Astrocyte of the spinal cord (primary cell): ENCODE results near the gene CDKAL1.
"Not testable (repeated sequence)": the region's sequence is repeated elsewhere in the genome, so short reads cannot be mapped to it uniquely, and the experiment has no call there.

Experiments used
- DNase-seq: peaks from one replicate; pipeline ENCODE4 v3.0.0; 2011; ENCODE audit warnings: low read depth, low spot score
- H3K4me3 ChIP-seq: 2 replicates; pipeline ENCODE4 v1.5.1; 2011; ENCODE audit warnings: low read depth, mild to moderate bottlenecking, low read length, moderate library complexity
- CTCF ChIP-seq: IDR thresholded peaks from 2 replicates; pipeline ENCODE4 v1.5.1; 2012; ENCODE audit warnings: low read depth, mild to moderate bottlenecking, low read length, inconsistent platforms
- in situ Hi-C: cut with HindIII; loops from 2 replicates; pipeline ENCODE4 v1.10.0; 2017; ENCODE audit warnings: low sequenced_read_pairs

The CDKAL1 gene

GRCh38 chr6:20608356-20608755, 74.1 kb downstream of the CDKAL1 start:
- no peak for TF ChIP-seq CTCF
- no peak for DNase-seq
- in situ Hi-C loops = no loop called here
- H3K4me3 ChIP-seq = no peak overlapping the region

- in situ Hi-C loops = no loop called here
Measured at GRCh38 chr6:20608905-20609304, 74.6 kb downstream of the CDKAL1 start.

GRCh38 chr6:20609924-20610323, 75.7 kb downstream of the CDKAL1 start:
- in situ Hi-C loops, DNase-seq, H3K4me3 ChIP-seq: not testable (repeated sequence)

More at GRCh38 chr6:20608905-20609304, 74.6 kb downstream of the CDKAL1 start:
- H3K4me3 ChIP-seq = no peak overlapping the region
- TF ChIP-seq CTCF = no peak
- no peak for DNase-seq

- H3K4me3 ChIP-seq = no peak overlapping the region
- no peak for DNase-seq
- in situ Hi-C loops = no loop called here
- TF ChIP-seq CTCF = no peak
Measured at GRCh38 chr6:20610636-20611370, 76.5 kb downstream of the CDKAL1 start.

GRCh38 chr6:20617537-20617936, 83.3 kb downstream of the CDKAL1 start:
- in situ Hi-C loops, DNase-seq, H3K4me3 ChIP-seq: not testable (repeated sequence)

GRCh38 chr6:20620043-20620442, 85.8 kb downstream of the CDKAL1 start:
- in situ Hi-C loops = no loop called here
- no peak for DNase-seq
- TF ChIP-seq CTCF = no peak
- no peak overlapping the region for H3K4me3 ChIP-seq

GRCh38 chr6:20623761-20624160, 89.5 kb downstream of the CDKAL1 start:
- H3K4me3 ChIP-seq = no peak overlapping the region
- no peak for DNase-seq
- in situ Hi-C loops = no loop called here
- no peak for TF ChIP-seq CTCF

GRCh38 chr6:20626165-20626564, 91.9 kb downstream of the CDKAL1 start:
- in situ Hi-C loops = no loop called here
- TF ChIP-seq CTCF = no peak
- H3K4me3 ChIP-seq = no peak overlapping the region
- no peak for DNase-seq
